SIG-M5 treated with dmso at 0.1 percent for 504 hours (cell line): Measurements from ENCODE around the gene CDK14.
A peak's percentile ranks its signal among the peaks of the same experiment; 100 is the strongest.
"Not testable (repeated sequence)": the region's sequence is repeated elsewhere in the genome, so short reads cannot be mapped to it uniquely, and the experiment has no call there.

ENCODE experiments used
- DNase-seq: peaks from one replicate; lab custom pipeline; 2025; ENCODE audit not compliant: unreplicated experiment; lab: John Stamatoyannopoulos, UW

Gene CDK14

DNA sequence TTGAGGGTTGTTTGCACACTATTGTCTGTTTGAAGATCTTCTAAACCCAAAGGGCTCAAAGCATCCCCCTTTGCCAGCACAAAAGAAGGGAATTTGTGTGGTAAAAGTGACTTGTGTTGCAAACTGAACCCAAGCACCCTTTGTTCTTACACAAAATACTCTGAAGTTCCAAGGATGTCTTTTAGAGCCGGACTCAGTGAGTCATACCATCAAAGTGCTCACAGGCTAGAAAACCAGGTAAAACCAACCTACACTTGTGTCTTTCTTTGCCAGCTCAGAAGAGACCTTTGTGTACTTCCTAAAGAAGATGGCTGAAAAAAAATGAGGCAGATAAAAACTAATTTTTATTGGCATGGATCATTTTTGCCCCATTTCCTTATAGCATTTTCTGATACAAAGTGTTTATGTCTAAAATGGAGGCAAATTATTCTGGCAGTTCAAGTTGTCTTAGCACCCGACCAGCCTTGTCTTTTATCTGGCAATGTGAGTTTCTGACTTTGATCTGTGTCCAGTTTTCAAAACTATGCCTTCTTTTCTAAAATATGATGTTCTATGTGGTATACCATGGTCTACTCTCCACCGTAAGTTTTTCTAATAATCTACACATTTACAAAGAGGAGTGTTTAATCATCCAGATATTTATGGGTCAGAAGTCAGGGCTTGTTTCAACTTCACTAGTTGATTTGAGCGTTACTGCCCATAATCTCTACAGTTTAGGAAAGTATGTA, 539.7 kb downstream of the CDK14 start:
- no peak for DNase-seq

DNA sequence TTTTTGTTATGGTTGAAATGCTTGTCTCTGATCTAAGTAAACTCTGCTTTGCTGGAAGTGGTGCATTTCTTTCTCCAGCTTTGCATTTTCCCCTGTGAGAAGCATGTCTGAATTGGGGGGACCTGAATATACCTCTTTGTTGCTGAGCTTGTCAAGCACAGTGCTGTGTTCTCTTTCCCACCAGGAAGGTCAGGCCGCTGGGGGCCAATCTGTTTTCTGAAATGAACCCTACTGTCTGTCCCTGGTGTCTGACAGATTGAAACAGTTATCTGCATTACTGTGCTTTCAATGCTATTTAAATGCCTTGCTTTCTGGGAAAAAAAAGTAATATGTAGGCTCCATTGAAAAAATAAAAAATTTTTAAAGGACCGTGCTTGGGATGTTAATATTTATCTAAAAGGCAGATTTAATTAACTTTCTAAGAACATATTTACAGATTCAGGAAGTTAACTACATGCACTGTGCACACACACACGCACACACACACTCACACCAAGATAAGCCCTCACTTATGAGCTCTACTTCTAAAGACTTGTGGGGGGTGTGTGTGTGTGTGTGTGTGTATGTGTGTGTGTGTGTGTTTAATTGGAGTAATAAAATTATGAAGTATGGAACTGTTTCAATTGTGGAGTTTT, 541.1 kb downstream of the CDK14 start:
- no peak for DNase-seq

DNA sequence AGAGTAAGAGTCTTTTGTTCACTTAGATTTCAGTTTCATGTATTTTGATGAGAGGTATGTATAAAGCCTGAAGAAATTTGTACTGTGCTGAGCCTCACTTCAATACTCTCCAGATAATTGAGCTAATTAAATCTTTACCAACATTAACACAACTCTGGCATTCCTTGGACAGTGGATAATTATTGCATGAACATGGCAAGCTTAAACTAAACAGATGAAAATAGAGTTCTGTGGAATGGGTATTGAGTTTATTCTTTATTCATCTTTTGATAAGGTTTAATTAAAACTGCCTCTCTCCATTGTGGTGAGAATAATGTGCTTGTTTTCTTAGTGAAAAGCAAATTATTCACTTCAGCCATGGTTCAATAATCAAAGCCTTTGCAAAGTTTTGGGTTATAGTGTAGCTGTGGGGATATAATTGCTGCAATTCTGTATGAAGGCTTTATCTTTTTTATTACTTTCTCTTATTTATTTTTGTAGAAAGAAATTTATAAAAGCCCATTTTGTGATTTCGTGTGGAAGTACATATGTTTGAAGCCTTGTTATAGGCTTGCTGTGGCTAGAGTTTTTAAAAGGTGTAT, 541.8 kb downstream of the CDK14 start:
- DNase-seq: no peak

DNA sequence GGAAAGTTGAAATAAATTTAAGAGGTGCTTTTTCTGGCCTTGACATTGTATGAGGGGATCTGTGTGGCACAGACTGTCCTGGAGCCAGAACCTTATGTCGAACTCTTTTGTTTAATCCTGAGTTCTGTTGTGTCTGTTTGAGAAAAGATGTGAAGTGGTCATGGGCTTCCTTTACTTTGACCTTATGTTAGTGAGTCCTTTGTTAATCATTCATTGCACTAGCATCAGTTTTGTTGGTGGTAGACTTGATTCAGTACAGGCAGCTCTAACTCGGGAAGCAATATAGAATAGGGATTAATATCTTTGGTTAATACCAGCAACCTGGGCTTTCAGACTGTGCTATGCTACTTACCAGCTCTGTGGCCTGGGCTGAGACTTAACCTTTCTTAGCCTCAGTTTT, 544.2 kb downstream of the CDK14 start:
- DNase-seq: no peak

DNA sequence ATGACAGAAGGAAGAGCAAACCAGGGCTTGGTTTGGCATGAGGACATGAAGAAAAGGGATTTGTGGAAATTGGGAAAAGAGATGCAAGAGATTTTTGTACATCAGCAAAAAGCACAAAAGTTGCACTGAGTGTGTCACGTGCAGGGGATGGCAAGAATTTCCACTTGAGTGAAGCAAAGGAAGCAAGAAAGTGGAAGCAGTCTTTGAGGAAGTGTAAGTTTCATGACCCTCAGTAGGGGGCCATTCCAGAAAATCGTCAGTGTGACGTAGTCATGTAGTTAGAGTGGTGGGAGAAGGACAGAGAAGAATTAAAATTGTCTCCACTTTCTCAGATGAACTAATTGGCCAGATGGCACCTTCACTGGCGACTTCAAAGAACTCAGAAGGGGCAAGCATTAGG, 544.9 kb downstream of the CDK14 start:
- peak; percentile 19 for DNase-seq

DNA sequence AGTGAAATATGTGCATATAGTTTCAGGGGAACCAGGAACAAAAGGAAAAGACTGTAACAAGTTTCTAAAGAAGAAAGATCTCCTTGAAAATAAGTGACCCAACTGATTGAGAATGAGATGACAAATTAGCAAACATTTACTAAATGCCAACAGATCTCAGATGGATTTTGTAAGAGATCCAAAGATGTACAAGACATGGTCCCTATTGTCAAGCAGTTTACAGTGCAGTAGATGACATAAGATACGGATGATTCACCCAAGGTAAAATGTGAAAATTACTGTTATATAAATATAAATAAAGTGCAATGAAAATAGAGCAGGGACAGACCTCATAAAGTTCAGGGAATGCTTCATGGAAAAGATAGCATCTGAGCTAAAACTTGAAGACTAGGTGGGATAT, 546.6 kb downstream of the CDK14 start:
- no peak for DNase-seq

DNA sequence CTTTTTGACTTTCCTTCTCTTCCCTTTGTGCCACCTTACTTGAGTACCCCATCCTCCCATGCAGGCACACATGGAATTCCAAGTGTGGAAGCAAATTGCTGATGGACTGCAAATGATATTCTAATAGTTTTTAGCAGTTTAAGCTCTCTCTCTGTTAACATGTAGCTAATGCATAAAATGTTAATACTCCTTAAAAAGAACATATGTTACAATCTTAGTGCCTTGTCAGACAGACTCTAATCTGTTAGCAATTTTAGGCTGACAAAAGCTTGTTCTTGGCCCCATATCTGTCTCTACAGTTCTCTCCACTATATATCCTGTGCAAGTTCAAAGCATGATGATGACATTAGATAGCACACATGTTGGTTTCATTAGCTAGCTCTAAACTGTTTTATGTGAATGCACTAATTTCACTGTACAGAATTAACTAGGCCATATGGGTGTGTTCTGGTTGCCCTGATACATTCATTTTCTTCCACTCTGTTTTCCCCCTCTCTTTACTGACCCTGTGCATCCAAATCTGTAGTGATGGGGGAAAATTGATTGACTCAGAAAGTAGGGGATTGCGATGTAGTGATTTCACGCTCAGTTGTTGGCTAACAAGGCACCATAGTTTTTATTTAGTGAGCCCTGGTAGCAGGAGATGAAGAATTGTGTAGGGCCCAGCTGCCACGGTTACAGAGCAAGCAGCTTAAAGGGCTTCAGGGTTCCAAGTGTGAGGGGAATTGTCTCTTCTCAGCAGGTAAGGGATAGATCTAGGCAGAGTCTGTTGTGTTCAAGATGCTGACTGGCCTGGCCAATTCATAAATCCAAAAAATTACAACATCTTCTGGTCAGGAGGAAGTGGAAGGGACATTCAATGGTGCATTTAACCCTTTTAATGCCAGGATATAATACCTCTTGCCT, 553.5 kb downstream of the CDK14 start:
- no peak for DNase-seq

DNA sequence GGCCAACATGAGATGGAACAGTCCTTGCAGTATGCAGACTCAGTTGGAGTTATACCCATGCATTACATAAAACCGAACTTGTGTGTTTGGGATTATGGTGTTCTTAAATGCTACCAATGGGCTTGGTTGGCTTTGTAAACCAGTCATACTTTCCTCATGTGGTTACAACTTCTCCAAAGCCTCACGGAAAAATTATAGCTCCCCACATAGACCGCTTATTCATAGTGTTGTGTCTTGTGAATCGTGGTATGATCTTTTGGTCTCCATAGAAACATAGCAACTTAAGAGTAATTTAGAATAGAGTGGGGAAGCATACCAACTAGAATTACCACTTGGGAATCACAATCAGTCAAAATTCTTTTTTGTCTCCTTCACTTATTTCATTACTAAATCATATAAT, 555.8 kb downstream of the CDK14 start:
- no peak for DNase-seq

DNA sequence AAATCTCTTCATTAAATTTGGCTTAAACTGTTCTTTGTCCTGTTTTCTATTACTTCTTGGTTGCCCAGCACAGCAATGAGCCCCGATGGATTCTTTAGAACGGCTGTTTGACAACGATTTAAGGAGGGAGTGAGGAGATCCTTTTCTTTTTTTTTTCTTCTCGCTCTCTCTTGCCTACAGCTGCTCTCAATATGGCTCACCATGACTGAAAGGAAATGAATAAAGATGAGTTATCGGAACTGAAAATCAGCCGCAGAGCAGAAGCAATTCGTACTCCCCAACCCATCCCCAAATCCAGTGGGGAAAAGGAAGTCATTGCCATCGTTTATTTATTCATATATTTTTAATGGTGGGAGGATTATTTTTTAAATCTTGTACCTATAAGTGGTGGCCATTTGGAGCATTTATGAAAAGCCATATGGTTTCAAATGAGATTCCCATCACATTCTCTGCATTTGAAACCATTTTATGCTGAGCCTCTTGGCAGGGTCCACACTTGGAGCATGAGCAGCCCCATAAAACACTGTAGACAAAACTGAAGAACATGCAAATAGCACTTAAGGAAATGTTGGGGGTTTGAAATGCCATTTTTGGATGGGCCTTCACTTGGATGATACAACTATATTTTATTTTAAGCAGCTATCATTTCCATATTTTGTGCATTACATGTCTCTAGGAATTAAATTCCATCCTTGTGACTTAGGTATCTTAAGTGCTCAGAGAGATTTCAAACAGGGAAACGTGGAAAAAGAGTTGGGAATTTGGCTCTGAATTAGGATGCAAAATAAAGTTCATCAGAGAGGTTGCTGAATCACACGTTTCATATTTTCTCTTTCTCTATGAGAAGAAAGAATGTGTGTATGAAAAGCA, 560.4 kb downstream of the CDK14 start:
- DNase-seq: no peak

DNA sequence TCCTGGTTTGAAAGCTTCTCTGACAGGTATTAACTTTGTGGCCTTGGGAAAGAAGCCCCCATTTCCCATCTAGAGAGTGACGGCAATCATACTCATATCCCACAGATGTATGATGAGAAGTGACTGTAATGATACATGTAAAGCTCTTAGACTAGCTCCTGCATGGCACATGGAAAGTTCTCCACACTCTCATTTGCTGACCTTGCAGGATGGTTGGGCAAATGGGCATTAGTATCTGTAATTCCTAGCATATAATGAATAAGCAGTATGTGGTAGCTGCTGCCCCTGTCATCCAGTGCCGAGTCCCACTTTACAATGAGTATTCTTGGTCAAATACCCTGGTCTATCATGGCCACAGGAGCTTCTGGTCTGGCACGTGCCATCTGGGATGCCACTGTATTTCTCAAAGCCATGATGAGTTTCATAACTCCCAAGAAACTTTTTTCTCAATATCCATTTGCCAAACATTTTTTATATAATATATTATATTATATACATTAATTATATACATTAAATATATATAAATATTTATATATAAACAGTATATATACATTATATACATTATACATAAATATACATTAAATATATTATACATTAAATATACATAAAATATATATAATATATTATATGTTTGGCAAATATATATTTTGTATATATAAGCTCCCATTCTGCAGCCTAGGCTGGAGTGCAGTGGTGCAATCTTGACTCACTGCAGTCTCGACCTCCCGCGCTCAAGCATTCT, 561.6 kb downstream of the CDK14 start:
- DNase-seq: no peak

DNA sequence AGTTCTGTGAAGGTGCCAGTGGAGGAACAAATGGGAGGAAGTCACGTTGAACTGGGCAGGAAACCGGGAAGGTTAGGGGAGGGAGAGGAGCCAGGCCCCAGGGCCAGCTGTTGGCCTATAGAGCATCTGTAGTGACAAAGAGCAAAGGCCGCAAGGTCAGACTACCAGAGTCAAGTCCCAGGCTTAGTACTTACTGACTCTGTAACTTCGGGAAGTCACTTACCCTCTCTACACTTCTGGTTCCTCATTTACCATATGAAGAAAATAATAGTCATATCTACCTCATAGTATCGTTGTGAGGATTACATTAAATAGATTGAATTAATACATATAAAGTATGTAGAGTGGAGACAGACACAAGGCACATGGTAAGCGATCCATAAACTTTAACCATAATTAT, 566.3 kb downstream of the CDK14 start:
- no peak for DNase-seq

DNA sequence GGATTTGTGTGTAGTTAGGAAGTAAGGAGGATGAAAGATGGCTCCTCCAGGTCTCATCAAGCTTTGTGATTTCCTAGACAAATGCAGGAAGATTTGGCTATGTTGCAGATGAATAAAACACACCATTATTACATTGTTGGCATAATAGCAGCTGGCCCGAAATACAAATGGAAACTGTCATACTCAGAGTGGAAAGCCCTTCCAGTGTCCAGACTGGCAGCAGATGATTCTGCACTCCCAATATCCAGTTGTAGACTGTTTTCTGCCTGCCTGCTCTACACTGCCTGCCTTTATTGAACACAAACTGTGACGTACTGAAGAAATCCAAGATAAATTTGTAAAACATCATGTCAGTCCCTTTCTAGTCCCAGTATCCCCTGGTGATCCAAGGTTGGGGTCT, 568.4 kb downstream of the CDK14 start:
- no peak for DNase-seq

DNA sequence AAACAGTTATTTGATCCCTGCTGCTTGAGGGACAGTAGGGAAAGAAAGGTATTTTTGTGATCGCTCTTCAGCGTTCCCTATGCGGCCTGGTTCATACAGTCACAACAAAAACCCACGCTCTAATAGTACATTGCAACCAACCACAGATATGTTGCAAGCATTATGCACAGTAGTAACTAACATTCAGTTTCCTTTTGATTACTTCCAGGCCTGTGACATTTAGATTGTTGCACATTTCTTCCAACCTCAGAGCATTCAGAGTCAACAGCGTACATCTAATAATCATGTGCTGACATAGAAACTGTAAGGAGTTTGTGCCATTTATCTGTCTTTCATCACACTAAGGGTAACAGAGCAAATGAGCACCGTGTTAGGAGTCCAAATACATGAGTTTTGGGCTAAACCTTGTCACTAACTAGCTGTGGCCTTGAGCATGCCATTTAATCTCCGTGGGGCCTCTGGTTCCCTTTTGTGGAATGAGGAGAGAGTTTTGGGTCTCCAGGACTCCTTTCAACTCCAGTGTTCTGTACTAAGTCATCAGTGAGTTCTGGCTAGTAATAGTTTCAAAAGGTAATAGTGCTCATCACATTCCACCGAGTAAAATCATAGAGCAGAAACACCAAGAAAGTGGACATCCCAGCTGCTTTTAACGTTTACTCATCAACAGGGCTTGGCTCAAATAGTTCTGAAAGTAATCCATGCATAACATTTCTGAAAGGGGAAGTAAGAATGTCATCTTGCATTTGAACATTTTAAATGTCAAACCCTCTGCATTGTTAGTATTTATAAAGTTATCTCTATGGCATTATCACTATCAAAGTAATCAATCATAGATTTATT, 569.1 kb downstream of the CDK14 start:
- DNase-seq: peak; percentile 54

DNA sequence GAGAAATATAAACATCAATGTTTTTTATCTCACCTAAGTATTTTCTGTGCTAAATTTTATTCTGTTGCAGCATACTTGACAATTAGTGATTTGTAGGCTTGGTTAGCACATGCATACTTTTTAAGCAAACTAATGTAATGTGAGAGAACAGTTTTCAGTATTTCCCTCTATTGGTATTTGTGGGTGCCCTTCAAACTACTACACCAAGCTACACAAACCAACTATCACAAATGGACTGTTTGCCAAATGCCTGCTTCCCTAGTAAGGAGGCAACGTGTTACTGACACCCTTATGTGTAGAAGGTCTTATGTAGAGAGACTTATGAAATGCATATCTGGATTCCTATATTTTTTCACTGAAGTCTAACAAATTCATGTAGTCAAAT, 569.7 kb downstream of the CDK14 start:
- no peak for DNase-seq

DNA sequence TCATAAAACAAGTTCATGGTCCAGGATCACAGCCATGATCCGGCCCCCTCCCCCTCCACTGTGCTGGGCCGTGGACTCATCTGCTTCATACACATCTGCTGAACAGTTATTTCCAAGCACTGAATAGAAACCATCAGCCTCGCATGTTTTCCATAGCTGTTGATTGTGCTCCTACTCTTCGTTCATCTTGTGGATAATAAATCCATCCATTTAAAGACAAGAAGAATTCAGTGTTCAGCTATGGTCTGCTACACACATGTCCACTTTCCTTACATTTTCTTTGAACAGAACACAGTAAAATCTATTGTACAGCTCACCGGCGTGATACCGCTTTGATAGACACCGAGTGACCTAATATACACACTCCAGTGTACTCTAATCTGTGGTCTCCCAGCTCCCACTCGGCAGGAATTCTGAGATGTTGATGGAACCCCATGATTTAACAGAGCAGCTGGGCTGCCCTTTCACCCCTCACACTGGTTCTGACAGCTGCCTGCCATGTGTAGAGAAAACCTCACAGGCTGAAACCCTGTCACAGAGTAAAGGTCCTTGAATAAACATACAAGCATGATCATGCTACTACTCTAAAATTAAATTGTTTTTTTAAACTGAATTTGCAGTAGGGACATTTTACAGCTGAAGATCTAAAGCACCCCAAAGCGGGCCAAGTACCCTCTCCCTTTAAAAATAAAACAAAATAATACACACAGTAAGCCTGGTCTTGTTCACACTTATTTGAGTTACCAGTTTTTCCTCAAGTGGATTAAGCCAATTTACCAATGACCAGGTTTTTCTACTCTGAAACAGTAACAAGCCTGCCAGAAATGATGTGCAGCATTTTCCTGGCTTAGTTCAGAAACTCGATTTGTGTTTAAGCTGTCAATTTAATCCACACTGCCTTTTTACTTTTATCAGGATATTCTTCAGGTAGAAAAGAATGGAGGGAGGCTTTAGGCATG, 573.0 kb downstream of the CDK14 start:
- DNase-seq: no peak

DNA sequence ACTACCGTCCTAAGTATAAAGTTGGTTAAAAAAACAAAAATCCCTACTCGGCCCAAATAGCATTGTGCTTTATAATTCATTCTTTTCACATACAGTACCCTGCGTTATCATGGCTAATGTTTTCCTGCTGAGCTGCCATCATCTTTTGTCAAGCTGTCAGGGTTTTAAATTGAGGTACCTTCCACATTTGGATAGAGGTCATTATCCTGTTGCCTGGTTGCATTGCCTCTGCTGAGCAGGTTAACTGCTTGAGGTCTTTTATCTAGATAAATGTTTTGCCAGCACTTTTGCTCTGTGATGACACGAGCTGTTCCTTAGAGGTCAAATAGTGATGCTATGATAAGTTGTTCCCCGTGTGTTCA, 573.7 kb downstream of the CDK14 start:
- DNase-seq: no peak

DNA sequence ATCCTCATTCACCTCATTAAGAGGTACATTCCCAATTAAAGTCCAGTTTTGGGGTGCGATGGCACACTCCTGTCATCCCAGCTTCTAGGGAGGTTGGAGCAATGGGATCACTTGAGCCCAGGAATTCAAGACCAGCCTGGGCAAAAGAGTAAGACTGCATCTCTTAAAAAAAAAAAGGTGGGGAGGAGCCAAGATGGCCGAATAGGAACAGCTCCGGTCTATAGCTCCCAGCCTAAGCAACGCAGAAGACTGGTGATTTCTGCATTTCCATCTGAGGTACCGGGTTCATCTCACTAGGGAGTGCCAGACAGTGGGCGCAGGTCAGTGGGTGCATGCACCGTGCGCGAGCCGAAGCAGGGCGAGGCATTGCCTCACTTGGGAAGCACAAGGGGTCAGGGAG, 577.1 kb downstream of the CDK14 start:
- DNase-seq: not testable (repeated sequence)

DNA sequence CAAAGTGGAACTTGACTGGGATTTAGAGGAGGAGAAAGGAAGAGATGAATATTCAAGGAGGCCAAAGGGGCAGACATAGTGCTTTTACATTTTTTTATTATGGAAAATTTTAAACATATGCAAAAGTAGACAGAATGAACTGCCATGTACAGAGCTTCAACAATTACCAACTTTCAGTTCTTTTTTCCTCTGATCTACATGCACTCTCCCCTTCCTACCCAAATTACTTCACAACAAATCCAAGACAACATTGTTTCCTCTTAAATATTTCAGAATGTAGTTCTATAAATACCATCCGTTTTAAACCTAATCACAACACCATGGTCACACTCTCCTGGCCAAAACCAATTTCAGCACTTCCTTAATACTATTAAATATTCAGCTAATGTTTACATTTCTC, 584.6 kb downstream of the CDK14 start:
- DNase-seq: no peak
